Ectodermal cell (in vitro differentiated cells): ENCODE data around the gene AHDC1.
"Not testable (repeated sequence)": the region's sequence is repeated elsewhere in the genome, so short reads cannot be mapped to it uniquely, and the experiment has no call there.

Experiments used
- H3K27ac ChIP-seq: 2 replicates; pipeline ENCODE4 v1.7.0; 2013; ENCODE audit warnings: mild to moderate bottlenecking, low read depth, low read length; ENCODE audit not compliant: insufficient read depth, poor library complexity, severe bottlenecking
- H3K27me3 ChIP-seq: 2 replicates; pipeline ENCODE4 v1.7.0; 2013; ENCODE audit warnings: mild to moderate bottlenecking, low read length; ENCODE audit not compliant: insufficient read depth, control insufficient read depth, poor library complexity, severe bottlenecking
- H3K36me3 ChIP-seq: one replicate; pipeline ENCODE4 v1.7.0; 2013; ENCODE audit warnings: low read length; ENCODE audit not compliant: control insufficient read depth, insufficient read depth
- H3K4me1 ChIP-seq: one replicate; pipeline ENCODE4 v1.7.0; 2013; ENCODE audit warnings: low read length; ENCODE audit not compliant: control insufficient read depth, insufficient read depth
- H3K4me3 ChIP-seq: 2 replicates; pipeline ENCODE4 v1.7.0; 2013; ENCODE audit warnings: low read depth, low read length, control low read depth; ENCODE audit not compliant: insufficient read depth
- H3K9me3 ChIP-seq: 2 replicates; pipeline ENCODE4 v1.7.0; 2013; ENCODE audit warnings: mild to moderate bottlenecking, low read length, moderate library complexity; ENCODE audit not compliant: control insufficient read depth
- whole genome bisulfite sequencing, 2 experiments: methylation state at CpG; one replicate each; pipeline ENCODE4 v1.1.7; 2013; ENCODE audit warnings: missing lambda C conversion rate in 2 of 2; 5-methylcytosine and 5-hydroxymethylcytosine counted together

Gene AHDC1

DNA sequence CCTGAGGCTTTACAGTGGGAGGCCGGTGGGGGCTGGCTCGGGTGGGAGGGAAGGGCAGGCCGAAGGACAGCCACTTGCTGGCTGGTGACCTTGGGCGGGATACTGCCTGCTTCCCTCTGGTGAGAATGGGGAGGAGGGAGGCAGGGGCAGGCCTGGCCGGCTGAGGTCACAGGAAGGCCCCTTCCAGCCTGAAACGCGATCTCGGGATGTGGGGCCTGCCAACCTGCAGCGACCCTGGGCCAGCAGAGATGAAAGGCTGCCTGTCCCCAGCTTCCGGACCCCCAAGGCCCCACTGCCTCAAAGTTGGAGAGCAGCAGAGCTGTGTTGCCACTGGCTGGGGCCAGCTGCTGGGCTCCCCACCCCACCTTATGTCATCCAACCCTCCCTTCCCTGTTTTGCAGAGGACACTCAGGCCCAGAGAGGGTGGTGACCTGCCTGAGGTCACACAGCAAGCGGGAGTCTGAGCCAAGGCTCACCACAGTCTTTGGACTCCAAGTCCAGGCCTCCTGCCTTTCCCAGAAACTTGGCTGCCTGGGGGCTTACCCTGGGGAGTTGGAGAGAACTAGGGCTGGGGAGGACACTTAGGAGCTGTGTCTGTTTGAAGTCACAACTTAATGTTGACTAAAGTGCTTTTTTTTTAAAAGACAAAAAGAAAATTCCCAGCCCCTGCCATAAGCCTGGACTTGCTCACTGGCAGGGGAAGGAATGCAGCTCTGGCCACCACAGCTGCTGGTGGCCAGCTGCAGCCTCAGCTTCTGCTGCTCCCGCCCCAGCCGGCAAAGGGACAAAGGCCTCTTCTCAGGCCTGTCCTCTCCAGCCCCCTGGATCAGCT, 99.1 kb downstream of the AHDC1 start:
- Histone ChIP-seq H3K4me3 (no peak overlapping the region), H3K27me3 (no peaks in the 10 kb centered on the region), H3K27ac (peak overlapping the region; percentile 93), H3K9me3 (no peaks in the 10 kb centered on the region), H3K4me1 (peaks cover 26% of the 10 kb centered on the region), H3K36me3 (no peaks in the 10 kb centered on the region)
- 17 to 18% methylated on average over 13 of the region's 13 CpGs for WGBS, 2 experiments

DNA sequence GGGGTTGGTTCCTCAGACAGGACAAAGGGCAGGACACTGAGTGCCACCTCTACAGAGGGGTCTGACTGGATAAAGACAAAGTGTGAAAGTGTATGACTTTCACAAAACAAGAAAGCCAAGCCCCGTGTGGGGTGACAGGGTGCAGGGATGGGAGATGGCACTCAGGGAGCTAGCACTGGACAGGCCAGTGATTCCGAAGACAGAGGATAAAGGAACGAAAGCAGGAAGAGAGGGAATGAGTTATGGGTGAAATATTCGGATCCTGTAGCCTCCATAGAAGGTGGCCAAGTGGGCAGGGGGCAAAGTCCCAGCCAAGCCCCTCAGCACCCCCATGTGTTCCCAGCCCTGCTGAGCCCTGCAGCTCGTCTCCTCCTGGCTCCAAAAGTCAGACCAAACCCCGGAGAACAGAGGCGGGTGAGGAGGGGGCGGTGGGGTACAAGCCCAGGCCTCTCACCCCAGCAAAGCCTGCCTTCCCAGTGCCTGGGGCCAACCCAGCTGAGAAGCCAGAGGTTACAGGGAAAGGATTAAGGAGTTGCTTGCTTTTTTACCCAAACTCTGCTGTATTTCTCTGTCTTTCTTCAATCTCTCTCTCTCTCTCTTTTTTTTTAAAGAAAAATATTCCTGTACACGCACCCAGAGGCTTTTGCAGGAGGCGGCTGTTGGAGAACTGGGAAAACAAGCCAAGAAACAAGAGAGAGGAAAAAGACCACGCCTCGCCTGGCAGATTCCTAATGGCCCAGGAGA, 99.9 kb downstream of the AHDC1 start:
- no peak overlapping the region for H3K4me3 ChIP-seq
- no peaks in the 10 kb centered on the region for H3K9me3 ChIP-seq
- peak overlapping the region; percentile 93 for H3K27ac ChIP-seq
- H3K27me3 ChIP-seq = no peaks in the 10 kb centered on the region
- H3K4me1 ChIP-seq = peaks cover 20% of the 10 kb centered on the region
- H3K36me3 ChIP-seq = no peaks in the 10 kb centered on the region
- 58 to 60% methylated on average over 12 of the region's 12 CpGs for WGBS, 2 experiments

DNA sequence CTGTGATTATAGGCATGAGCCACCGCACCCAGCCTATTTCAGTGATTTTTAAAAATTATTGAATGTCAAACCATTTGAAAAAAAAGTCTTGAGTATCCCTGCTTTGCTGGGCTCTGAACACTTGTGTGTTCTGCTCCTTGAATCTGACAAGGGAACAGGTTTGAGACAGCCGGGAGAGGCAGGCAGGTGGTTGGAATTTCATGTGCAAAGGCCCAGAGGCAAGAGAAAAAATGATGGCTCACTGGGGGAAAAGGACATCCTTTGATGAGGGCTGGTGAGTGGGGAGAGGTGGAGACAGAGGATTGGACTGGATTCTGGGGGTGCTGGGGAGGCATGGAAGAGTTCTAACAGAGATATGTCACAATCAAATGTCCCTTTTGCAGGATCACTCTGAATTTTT, 100.9 kb downstream of the AHDC1 start:
- H3K9me3 ChIP-seq = no peaks in the 10 kb centered on the region

DNA sequence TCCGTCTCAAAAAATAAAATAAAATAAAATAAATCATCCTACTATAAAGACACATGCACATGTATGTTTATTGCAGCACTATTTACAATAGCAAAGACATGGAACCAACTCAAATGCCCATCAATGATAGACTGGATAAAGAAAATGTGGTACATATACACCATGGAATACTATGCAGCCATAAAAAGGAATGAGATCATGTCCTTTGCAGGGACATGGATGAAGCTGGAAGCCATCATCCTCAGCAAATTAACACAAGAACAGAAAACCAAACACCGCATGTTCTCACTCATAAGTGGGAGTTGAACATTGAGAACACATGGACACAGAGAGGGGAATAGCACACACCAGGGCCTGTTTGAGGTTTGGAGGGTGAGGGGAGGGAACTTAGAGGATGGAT, 102.8 kb downstream of the AHDC1 start:
- H3K27ac ChIP-seq = not testable (repeated sequence)
- WGBS, 2 experiments = 93 to 95% methylated on average over 2 of the region's 2 CpGs
- peaks cover 30% of the 10 kb centered on the region for H3K4me1 ChIP-seq

More for the DNA sequence above, 100.9 kb downstream of the AHDC1 start:
- 96% methylated on average over 2 of the region's 2 CpGs for WGBS, 2 experiments
- Histone ChIP-seq H3K4me3 (no peak overlapping the region), H3K36me3 (no peaks in the 10 kb centered on the region), H3K27me3 (no peaks in the 10 kb centered on the region), H3K27ac (no peak overlapping the region), H3K4me1 (peaks cover 20% of the 10 kb centered on the region)

DNA sequence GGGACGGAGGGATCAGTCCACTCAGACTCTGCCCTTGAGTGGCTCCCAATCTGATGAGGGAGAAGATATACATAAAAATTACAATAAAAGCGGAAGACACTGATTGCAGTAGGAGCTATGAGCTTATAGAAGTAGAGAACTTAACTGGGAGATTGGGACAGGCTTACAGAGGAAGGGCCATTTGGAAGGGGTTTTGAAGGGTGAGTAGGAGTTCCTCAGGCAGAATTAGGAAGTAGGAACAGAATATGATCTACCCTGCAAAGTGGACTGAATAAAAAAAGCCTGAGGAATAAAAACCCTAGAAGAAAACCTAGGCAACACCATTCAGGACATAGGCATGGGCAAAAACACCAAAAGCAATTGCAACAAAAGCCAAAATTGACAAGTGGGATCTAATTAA, 104.8 kb downstream of the AHDC1 start:
- no peaks in the 10 kb centered on the region for H3K9me3 ChIP-seq
- WGBS, 2 experiments = 97 to 100% methylated on average over 2 of the region's 2 CpGs
- H3K36me3 ChIP-seq = no peaks in the 10 kb centered on the region

More for the DNA sequence above, 102.8 kb downstream of the AHDC1 start:
- H3K27me3 ChIP-seq, H3K9me3 ChIP-seq, H3K4me3 ChIP-seq, H3K36me3 ChIP-seq: not testable (repeated sequence)

DNA sequence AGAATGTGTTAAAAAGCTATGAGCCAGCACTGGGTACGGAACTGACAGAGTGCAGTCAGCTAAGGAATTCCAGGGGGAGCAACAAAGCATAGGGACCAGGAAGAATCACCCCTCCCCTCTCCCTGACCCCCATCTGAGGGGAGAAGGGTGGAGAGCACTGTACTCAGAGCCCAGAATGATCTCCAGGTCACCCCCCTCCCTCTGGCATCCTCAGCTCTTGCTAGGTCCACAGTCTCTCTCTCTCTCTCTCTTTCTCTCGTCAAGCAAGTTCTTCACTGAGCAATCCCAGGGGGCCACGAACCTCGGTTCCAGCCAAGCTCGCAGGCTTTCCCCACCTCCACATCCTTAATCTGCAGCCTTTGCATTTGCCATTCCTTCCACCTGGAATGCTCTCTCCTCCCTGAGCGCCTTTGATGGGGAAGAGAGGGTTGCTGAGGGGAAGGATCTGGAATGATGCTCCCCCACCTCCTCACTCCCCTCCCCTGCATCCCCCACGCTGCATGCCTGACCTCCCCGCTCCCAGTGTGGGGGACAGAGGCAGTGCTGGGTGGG, 107.3 kb downstream of the AHDC1 start:
- no peak overlapping the region for H3K4me3 ChIP-seq
- H3K27ac ChIP-seq = peak overlapping the region; percentile 74
- H3K27me3 ChIP-seq = no peaks in the 10 kb centered on the region
- H3K9me3 ChIP-seq = no peaks in the 10 kb centered on the region
- H3K4me1 ChIP-seq = peaks cover 17% of the 10 kb centered on the region
- H3K36me3 ChIP-seq = no peaks in the 10 kb centered on the region
- 11 to 15% methylated on average over 5 to 6 of the region's 8 CpGs for WGBS, 2 experiments

More for the DNA sequence above, 104.8 kb downstream of the AHDC1 start:
- H3K27ac ChIP-seq = no peak overlapping the region
- no peak overlapping the region for H3K4me3 ChIP-seq
- peaks cover 17% of the 10 kb centered on the region for H3K4me1 ChIP-seq
- no peaks in the 10 kb centered on the region for H3K27me3 ChIP-seq

DNA sequence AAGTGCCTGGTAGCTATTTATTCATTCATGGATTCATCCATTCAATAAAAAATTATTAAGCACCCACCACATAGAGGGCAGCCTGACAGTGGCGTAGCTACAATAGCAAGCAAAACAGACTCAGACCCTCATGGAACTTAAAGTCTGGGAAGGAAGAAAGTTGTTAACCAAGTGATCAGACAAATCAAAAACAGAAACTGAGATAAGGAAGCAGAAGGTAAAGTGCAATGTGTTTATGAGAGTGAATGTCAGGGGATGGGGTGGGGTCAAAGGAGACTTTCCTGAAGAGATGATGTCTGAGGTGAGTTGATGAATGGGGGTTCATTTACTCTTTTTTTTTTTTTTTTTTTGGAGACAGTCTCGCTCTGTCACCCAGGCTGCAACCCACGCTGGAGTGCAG, 111.1 kb downstream of the AHDC1 start:
- Histone ChIP-seq H3K4me3 (no peak overlapping the region), H3K4me1 (peaks cover 22% of the 10 kb centered on the region), H3K27me3 (no peaks in the 10 kb centered on the region), H3K9me3 (no peaks in the 10 kb centered on the region), H3K36me3 (no peaks in the 10 kb centered on the region), H3K27ac (no peak overlapping the region)
- 92 to 94% methylated on average over 3 of the region's 3 CpGs for WGBS, 2 experiments

DNA sequence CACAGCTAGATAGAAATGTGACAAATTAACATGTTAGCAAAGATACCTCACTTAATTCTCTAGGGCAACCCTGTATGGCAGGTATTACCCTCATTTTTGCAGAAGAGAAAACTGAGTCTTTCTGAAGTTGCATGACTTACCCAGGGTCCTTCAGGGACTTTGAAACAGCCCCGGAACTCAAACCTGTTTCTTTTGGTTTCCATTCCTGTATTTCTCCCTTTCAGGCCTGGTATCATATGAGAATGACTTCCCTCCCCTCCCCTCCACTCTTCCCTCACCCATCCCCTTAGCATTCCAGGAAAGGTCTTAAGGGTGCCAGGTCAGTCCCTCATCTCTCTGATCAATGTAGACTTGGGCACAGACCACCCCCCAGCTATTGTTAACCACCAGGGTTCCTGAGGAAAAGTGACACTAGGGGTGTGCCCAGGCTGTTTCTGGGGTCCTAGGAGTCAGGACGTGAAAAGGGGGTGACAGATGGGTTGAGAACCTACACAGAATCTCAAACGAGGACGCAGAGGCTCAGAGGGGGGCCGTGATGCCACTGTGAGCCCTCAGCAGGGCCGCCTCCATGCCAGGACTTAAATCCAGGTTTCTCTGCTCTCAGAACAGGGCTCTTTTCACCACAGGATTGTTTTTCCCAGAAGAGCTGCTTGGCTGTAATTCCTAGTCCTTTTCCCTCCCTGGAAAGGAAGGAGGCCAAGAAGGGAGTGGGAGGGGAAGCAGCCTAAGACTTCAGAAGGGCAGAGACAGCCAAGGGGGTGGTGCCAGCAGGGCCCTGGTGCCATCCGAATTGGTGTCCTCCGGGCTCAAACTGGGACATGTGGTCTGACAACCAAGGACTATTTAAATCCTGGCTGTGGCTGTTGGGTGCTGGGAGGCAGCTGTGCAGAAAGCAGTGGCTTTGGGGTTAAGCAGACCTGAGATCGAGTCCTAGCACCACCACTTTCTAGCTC, 111.9 kb downstream of the AHDC1 start:
- peaks cover 15% of the 10 kb centered on the region for H3K4me1 ChIP-seq
- H3K4me3 ChIP-seq = no peak overlapping the region
- WGBS, 2 experiments = 74 to 76% methylated on average over 9 of the region's 9 CpGs
- H3K27ac ChIP-seq = peak overlapping the region; percentile 62
- no peaks in the 10 kb centered on the region for H3K36me3 ChIP-seq
- H3K9me3 ChIP-seq = no peaks in the 10 kb centered on the region
- no peaks in the 10 kb centered on the region for H3K27me3 ChIP-seq

DNA sequence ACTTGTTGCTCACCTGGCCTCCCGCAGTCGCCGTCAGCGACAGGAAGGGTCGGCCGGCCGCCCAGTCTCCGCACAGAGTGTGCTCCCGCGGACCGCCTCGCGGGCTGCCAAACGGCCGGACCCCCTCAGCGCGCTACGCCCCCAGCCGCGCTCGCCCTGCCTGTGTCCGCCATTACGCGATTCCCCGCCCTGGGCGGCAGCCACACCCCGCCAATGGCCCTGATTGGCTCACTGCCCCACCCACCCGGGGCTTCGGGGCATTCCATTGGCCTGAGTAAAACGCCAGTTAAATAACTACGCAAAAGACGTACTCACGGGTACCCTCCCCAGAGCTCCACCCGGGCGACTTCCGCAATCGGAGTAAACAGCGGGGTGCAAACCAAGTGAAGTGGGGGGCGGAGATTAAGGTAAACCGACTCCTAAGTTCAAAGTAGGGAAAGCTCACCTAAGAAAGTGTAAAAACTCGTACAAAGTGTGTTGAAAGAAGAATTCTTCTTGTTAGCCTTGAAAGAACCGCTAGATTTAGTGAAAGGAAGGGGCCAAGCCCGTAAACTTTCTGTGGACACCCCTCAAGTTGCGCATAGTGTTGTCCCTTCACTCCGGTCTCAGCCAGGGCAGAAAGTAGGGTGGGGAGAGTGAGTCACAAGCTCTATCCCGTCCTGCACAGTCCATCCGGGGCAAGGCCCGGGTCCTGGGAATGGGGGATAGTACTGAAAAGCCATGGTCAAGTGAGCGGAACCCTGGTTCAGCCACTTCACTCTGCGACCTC, 113.8 kb downstream of the AHDC1 start, which contains the start of gene WASF2:
Gene WASF2, minus strand, starts transcription at position 195 of the 769 bp plus-strand sequence. CDS start 61,277 bp downstream, outside the sequence.
- Histone ChIP-seq H3K4me3 (peak within 1 kb of the TSS; percentile 89), H3K27ac (peak within 1 kb of the TSS; percentile 93), H3K4me1 (peaks cover 13% of the 10 kb centered on the region), H3K9me3 (no peaks in the 10 kb centered on the region), H3K27me3 (no peaks in the 10 kb centered on the region), H3K36me3 (no peaks in the 10 kb centered on the region)
- 4 to 5% methylated on average over 50 of the region's 50 CpGs for WGBS, 2 experiments
